ENCODE data around the gene PRKCSH. TPM values are rescaled to one million over a fixed set of nuclear protein-coding genes. Genes with fewer than 3 reads are reported as not detected.
"Not testable (repeated sequence)": the region's sequence is repeated elsewhere in the genome, so short reads cannot be mapped to it uniquely, and the experiment has no call there.

The PRKCSH gene
- total and polyA plus RNA-seq, 4 donors = 55.9 to 290 (median 179) TPM

- no peaks in the 10 kb centered on the region for H3K9me3 ChIP-seq (ENCODE audit: control insufficient read depth, insufficient read depth, low read length)
- no peak overlapping the region for H3K4me3 ChIP-seq (ENCODE audit: low read depth, low read length)
- H3K4me1 ChIP-seq (ENCODE audit: control insufficient read depth, insufficient read depth, low read length) = peaks cover 21% of the 10 kb centered on the region
- DNase-seq (ENCODE audit: low read depth in 4 of 6, low spot score in 6 of 6) = no peak
- H3K27me3 ChIP-seq (ENCODE audit: control insufficient read depth, insufficient read depth, low read length) = no peaks in the 10 kb centered on the region
- H3K36me3 ChIP-seq (ENCODE audit: control insufficient read depth, insufficient read depth, low read length) = peaks cover 90% of the 10 kb centered on the region
- no peak overlapping the region for H3K27ac ChIP-seq (ENCODE audit: low read depth, low read length)
- WGBS (ENCODE audit: insufficient coverage) = 37% methylated on average over 15 of the region's 18 CpGs
These were observed 21.7 kb downstream of the PRKCSH start for GRCh38 chr19:11457115-11457514.

GRCh38 chr19:11457831-11458230, 22.4 kb downstream of the PRKCSH start:
- DNase-seq (ENCODE audit: low read depth in 4 of 6, low spot score in 6 of 6) = no peak
- Histone ChIP-seq H3K36me3 (ENCODE audit: control insufficient read depth, insufficient read depth, low read length) (peaks cover 92% of the 10 kb centered on the region), H3K27me3 (ENCODE audit: control insufficient read depth, insufficient read depth, low read length) (no peaks in the 10 kb centered on the region), H3K9me3 (ENCODE audit: control insufficient read depth, insufficient read depth, low read length) (no peaks in the 10 kb centered on the region), H3K4me1 (ENCODE audit: control insufficient read depth, insufficient read depth, low read length) (peaks cover 16% of the 10 kb centered on the region), H3K27ac (ENCODE audit: low read depth, low read length) (peak overlapping the region; percentile 7), H3K4me3 (ENCODE audit: low read depth, low read length) (no peak overlapping the region)
- WGBS (ENCODE audit: insufficient coverage) = 93% methylated on average over 20 of the region's 20 CpGs

DNA sequence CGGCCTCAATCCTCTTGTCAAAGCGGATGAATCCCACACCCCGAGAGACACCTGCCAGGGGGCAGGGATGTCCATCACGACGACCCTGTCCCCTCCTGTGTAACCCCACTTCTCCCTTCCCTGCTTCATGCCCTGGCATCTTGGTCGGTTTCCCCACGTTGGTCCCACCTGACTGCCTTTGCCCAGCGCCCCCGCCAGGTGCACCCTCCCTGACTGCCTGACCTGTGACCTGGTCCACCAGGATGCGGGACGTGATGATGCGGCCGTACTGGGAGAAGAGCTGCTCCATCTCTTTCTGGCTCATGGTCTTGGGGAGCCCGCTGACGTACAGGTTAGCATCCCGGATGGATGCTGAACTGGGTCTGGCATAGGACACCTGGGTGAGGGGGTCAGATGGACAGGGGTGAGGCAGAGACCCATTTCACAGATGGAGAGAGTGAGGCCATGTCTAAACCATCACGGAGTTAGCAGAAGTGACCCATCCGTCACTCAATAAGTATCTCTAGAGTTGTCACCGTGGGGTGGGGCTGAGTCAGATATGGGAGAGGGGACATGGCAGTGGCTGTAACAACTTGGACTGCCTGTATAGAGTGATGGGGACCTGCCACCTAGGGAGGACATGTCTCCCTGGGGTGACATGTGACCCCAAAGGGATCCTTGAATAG, 22.9 kb downstream of the PRKCSH start:
- Histone ChIP-seq H3K4me3 (ENCODE audit: low read depth, low read length) (no peak overlapping the region), H3K9me3 (ENCODE audit: control insufficient read depth, insufficient read depth, low read length) (no peaks in the 10 kb centered on the region), H3K27ac (ENCODE audit: low read depth, low read length) (no peak overlapping the region), H3K27me3 (ENCODE audit: control insufficient read depth, insufficient read depth, low read length) (no peaks in the 10 kb centered on the region), H3K36me3 (ENCODE audit: control insufficient read depth, insufficient read depth, low read length) (peaks cover 92% of the 10 kb centered on the region), H3K4me1 (ENCODE audit: control insufficient read depth, insufficient read depth, low read length) (peaks cover 12% of the 10 kb centered on the region)
- 92% methylated on average over 19 of the region's 19 CpGs for WGBS (ENCODE audit: insufficient coverage)
- DNase-seq (ENCODE audit: low read depth in 4 of 6, low spot score in 6 of 6) = no peak

DNA sequence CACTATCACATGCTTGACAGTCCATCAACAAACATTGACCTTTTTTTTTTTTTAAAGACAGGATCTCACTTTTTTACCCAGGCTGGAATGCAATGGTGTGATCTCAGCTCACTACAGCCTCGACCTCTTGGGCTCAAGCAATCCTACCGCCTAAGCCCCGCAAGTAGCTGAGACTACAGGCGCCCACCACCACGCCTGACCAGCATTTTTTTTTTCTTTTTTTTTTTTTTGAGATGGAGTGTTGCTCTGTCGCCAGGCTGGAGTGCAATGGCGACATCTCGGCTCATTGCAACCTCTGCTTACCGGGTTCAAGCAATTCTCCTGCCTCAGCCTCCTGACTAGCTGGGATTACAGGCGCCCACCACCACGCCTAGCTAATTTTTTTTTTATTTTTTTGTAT, 23.5 kb downstream of the PRKCSH start:
- H3K27ac ChIP-seq (ENCODE audit: low read depth, low read length) = not testable (repeated sequence)
- H3K36me3 ChIP-seq (ENCODE audit: control insufficient read depth, insufficient read depth, low read length) = peaks cover 92% of the 10 kb centered on the region

DNA sequence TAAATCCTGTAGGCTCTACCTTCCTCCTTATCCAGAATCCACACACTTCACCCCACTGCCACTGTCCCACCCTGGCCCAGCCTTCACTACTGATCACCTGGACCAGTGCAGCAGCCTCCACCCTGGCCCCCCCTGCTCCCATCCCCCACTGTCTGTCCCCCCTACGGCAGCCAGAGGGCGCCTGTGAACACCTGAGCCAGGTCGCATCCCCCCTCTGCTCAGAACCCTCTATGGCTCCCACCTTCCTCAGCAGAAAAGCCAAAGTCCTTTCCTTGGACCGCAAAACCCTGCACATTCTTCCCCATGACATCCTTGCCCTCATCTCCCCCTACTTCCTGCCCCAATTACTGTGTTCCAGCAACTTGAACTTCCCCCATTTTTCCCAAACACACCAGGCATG, 24.8 kb downstream of the PRKCSH start:
- no peaks in the 10 kb centered on the region for H3K9me3 ChIP-seq (ENCODE audit: control insufficient read depth, insufficient read depth, low read length)
- H3K4me3 ChIP-seq (ENCODE audit: low read depth, low read length) = no peak overlapping the region
- no peak overlapping the region for H3K27ac ChIP-seq (ENCODE audit: low read depth, low read length)
- 77% methylated on average over 4 of the region's 4 CpGs for WGBS (ENCODE audit: insufficient coverage)
- H3K27me3 ChIP-seq (ENCODE audit: control insufficient read depth, insufficient read depth, low read length) = no peaks in the 10 kb centered on the region
- H3K4me1 ChIP-seq (ENCODE audit: control insufficient read depth, insufficient read depth, low read length) = peaks cover 12% of the 10 kb centered on the region
- no peak for DNase-seq (ENCODE audit: low read depth in 4 of 6, low spot score in 6 of 6)
- H3K36me3 ChIP-seq (ENCODE audit: control insufficient read depth, insufficient read depth, low read length) = peaks cover 92% of the 10 kb centered on the region

More for the DNA sequence above, 23.5 kb downstream of the PRKCSH start:
- not testable (repeated sequence) for DNase-seq (ENCODE audit: low read depth in 4 of 6, low spot score in 6 of 6); H3K27me3 ChIP-seq (ENCODE audit: control insufficient read depth, insufficient read depth, low read length); H3K9me3 ChIP-seq (ENCODE audit: control insufficient read depth, insufficient read depth, low read length); H3K4me3 ChIP-seq (ENCODE audit: low read depth, low read length)
- WGBS (ENCODE audit: insufficient coverage) = 59% methylated on average over 2 of the region's 11 CpGs
- H3K4me1 ChIP-seq (ENCODE audit: control insufficient read depth, insufficient read depth, low read length) = peaks cover 12% of the 10 kb centered on the region

DNA sequence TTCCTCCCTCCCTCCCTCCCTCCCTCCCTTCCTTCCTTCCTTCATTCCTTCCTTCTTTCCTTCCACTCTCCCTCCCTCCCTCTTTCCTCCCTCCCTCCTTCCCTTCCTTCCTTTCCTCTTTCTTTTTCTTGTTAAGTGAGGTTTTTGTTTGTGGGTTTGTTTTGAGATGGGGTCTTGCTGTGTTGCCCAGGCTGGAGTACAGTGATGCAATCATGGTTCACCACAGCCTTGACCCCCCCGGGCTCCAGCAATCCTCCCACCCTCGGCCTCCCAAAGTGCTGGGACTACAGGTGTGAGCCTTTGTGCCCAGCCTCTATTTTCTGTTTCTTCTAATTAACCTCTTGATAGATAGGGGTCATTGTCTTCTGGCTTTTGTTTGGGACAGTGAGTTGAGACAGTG, 26.0 kb downstream of the PRKCSH start:
- WGBS (ENCODE audit: insufficient coverage) = 100% methylated on average over 1 of the region's 2 CpGs
- peaks cover 12% of the 10 kb centered on the region for H3K4me1 ChIP-seq (ENCODE audit: control insufficient read depth, insufficient read depth, low read length)
- peaks cover 94% of the 10 kb centered on the region for H3K36me3 ChIP-seq (ENCODE audit: control insufficient read depth, insufficient read depth, low read length)
- H3K9me3 ChIP-seq (ENCODE audit: control insufficient read depth, insufficient read depth, low read length) = no peaks in the 10 kb centered on the region
- DNase-seq (ENCODE audit: low read depth in 4 of 6, low spot score in 6 of 6) = no peak
- H3K27me3 ChIP-seq (ENCODE audit: control insufficient read depth, insufficient read depth, low read length) = no peaks in the 10 kb centered on the region
- no peak overlapping the region for H3K4me3 ChIP-seq (ENCODE audit: low read depth, low read length)
- no peak overlapping the region for H3K27ac ChIP-seq (ENCODE audit: low read depth, low read length)

GRCh38 chr19:11463391-11463790, 28.0 kb downstream of the PRKCSH start:
- Histone ChIP-seq H3K27me3 (ENCODE audit: control insufficient read depth, insufficient read depth, low read length) (no peaks in the 10 kb centered on the region), H3K27ac (ENCODE audit: low read depth, low read length) (no peak overlapping the region), H3K36me3 (ENCODE audit: control insufficient read depth, insufficient read depth, low read length) (peaks cover 84% of the 10 kb centered on the region), H3K4me1 (ENCODE audit: control insufficient read depth, insufficient read depth, low read length) (peaks cover under 1% of the 10 kb centered on the region), H3K9me3 (ENCODE audit: control insufficient read depth, insufficient read depth, low read length) (no peaks in the 10 kb centered on the region), H3K4me3 (ENCODE audit: low read depth, low read length) (no peak overlapping the region)
- 70% methylated on average over 12 of the region's 12 CpGs for WGBS (ENCODE audit: insufficient coverage)
- no peak for DNase-seq (ENCODE audit: low read depth in 4 of 6, low spot score in 6 of 6)

- Histone ChIP-seq H3K4me3 (ENCODE audit: low read depth, low read length) (no peak overlapping the region), H3K36me3 (ENCODE audit: control insufficient read depth, insufficient read depth, low read length) (peaks cover 78% of the 10 kb centered on the region), H3K27me3 (ENCODE audit: control insufficient read depth, insufficient read depth, low read length) (no peaks in the 10 kb centered on the region), H3K9me3 (ENCODE audit: control insufficient read depth, insufficient read depth, low read length) (no peaks in the 10 kb centered on the region), H3K27ac (ENCODE audit: low read depth, low read length) (no peak overlapping the region), H3K4me1 (ENCODE audit: control insufficient read depth, insufficient read depth, low read length) (peaks cover 3% of the 10 kb centered on the region)
- no peak for DNase-seq (ENCODE audit: low read depth in 4 of 6, low spot score in 6 of 6)
- whole genome bisulfite sequencing (ENCODE audit: insufficient coverage) = 91% methylated on average over 11 of the region's 11 CpGs
These were observed 29.2 kb downstream of the PRKCSH start for GRCh38 chr19:11464333-11465265.

- Histone ChIP-seq H3K27me3 (ENCODE audit: control insufficient read depth, insufficient read depth, low read length) (no peaks in the 10 kb centered on the region), H3K36me3 (ENCODE audit: control insufficient read depth, insufficient read depth, low read length) (peaks cover 75% of the 10 kb centered on the region)
- WGBS (ENCODE audit: insufficient coverage) = 34% methylated on average over 5 of the region's 8 CpGs
These were observed 30.2 kb downstream of the PRKCSH start for GRCh38 chr19:11465600-11465999.

More at GRCh38 chr19:11465600-11465999, 30.2 kb downstream of the PRKCSH start:
- Histone ChIP-seq H3K9me3 (ENCODE audit: control insufficient read depth, insufficient read depth, low read length) (no peaks in the 10 kb centered on the region), H3K4me3 (ENCODE audit: low read depth, low read length) (no peak overlapping the region), H3K27ac (ENCODE audit: low read depth, low read length) (no peak overlapping the region), H3K4me1 (ENCODE audit: control insufficient read depth, insufficient read depth, low read length) (peaks cover 3% of the 10 kb centered on the region)
- DNase-seq (ENCODE audit: low read depth in 4 of 6, low spot score in 6 of 6) = no peak
